ENCODE measurements around the gene PFDN4.

The PFDN4 gene

GRCh38 chr20:54199283-54199682, 8.6 kb upstream of the PFDN4 start:
- Histone ChIP-seq H3K4me1 (no peaks in the 10 kb centered on the region), H3K9ac (no peak overlapping the region), H3K4me3 (no peak overlapping the region), H3K36me3 (no peaks in the 10 kb centered on the region), H3K4me2 (no peak overlapping the region), H4K20me1 (no peaks in the 10 kb centered on the region), H3K9me3 (no peaks in the 10 kb centered on the region), H3K27ac (no peak overlapping the region), H3K27me3 (no peaks in the 10 kb centered on the region)
- TF ChIP-seq Cebpa-rat (IDR thresholded peaks at IDR 0.05): no peak

GRCh38 chr20:54199721-54200176, 8.1 kb upstream of the PFDN4 start:
- H3K4me1 ChIP-seq: no peaks in the 10 kb centered on the region
- no peaks in the 10 kb centered on the region for H3K36me3 ChIP-seq
- no peak overlapping the region for H3K9ac ChIP-seq
- TF ChIP-seq Cebpa-rat (IDR thresholded peaks at IDR 0.05): no peak
- no peak overlapping the region for H3K4me2 ChIP-seq
- H3K4me3 ChIP-seq: no peak overlapping the region
- H3K9me3 ChIP-seq: no peaks in the 10 kb centered on the region
- no peaks in the 10 kb centered on the region for H3K27me3 ChIP-seq
- H4K20me1 ChIP-seq: no peaks in the 10 kb centered on the region
- H3K27ac ChIP-seq: no peak overlapping the region

GRCh38 chr20:54200487-54201267, 7.2 kb upstream of the PFDN4 start:
- Histone ChIP-seq H3K9me3 (no peaks in the 10 kb centered on the region), H3K4me1 (no peaks in the 10 kb centered on the region), H4K20me1 (no peaks in the 10 kb centered on the region), H3K4me3 (no peak overlapping the region), H3K36me3 (no peaks in the 10 kb centered on the region), H3K9ac (no peak overlapping the region), H3K4me2 (no peak overlapping the region), H3K27ac (no peak overlapping the region), H3K27me3 (no peaks in the 10 kb centered on the region)
- no peak for TF ChIP-seq Cebpa-rat (IDR thresholded peaks at IDR 0.05)

- Histone ChIP-seq H3K9me3 (no peaks in the 10 kb centered on the region), H3K4me2 (no peak overlapping the region)
- no peak for TF ChIP-seq Cebpa-rat (IDR thresholded peaks at IDR 0.05)
Observed at GRCh38 chr20:54201268-54201846, 6.5 kb upstream of the PFDN4 start.

GRCh38 chr20:54203281-54203680, 4.6 kb upstream of the PFDN4 start:
- Histone ChIP-seq H4K20me1 (no peaks in the 10 kb centered on the region), H3K4me1 (no peaks in the 10 kb centered on the region), H3K4me3 (no peak overlapping the region), H3K27me3 (no peaks in the 10 kb centered on the region), H3K4me2 (no peak overlapping the region), H3K9me3 (no peaks in the 10 kb centered on the region), H3K9ac (no peak overlapping the region), H3K27ac (no peak overlapping the region), H3K36me3 (no peaks in the 10 kb centered on the region)
- no peak for TF ChIP-seq Cebpa-rat (IDR thresholded peaks at IDR 0.05)

More at GRCh38 chr20:54201268-54201846, 6.5 kb upstream of the PFDN4 start:
- no peaks in the 10 kb centered on the region for H3K27me3 ChIP-seq
- no peaks in the 10 kb centered on the region for H3K36me3 ChIP-seq
- no peaks in the 10 kb centered on the region for H3K4me1 ChIP-seq
- no peak overlapping the region for H3K4me3 ChIP-seq
- H3K27ac ChIP-seq: no peak overlapping the region
- no peaks in the 10 kb centered on the region for H4K20me1 ChIP-seq
- H3K9ac ChIP-seq: no peak overlapping the region

- Histone ChIP-seq H3K4me1 (peaks cover 3% of the 10 kb centered on the region), H4K20me1 (peaks cover 3% of the 10 kb centered on the region; the same call in 1 of the 2 replicates), H3K4me3 (no peak overlapping the region), H3K36me3 (no peaks in the 10 kb centered on the region), H3K9me3 (no peaks in the 10 kb centered on the region), H3K9ac (no peak overlapping the region), H3K27ac (no peak overlapping the region), H3K4me2 (no peak overlapping the region), H3K27me3 (no peaks in the 10 kb centered on the region)
- no peak for TF ChIP-seq Cebpa-rat (IDR thresholded peaks at IDR 0.05)
Observed at GRCh38 chr20:54204063-54204462, 3.8 kb upstream of the PFDN4 start.

GRCh38 chr20:54204481-54204880, 3.4 kb upstream of the PFDN4 start:
- Histone ChIP-seq H3K9ac (no peak overlapping the region), H3K4me3 (no peak overlapping the region), H3K4me2 (no peak overlapping the region), H3K36me3 (no peaks in the 10 kb centered on the region), H4K20me1 (peaks cover 7% of the 10 kb centered on the region), H3K9me3 (no peaks in the 10 kb centered on the region), H3K27ac (no peak overlapping the region), H3K27me3 (no peaks in the 10 kb centered on the region), H3K4me1 (peaks cover 8% of the 10 kb centered on the region)
- TF ChIP-seq Cebpa-rat (IDR thresholded peaks at IDR 0.05): no peak

GRCh38 chr20:54205450-54205849, 2.4 kb upstream of the PFDN4 start:
- H4K20me1 ChIP-seq: peaks cover 17% of the 10 kb centered on the region
- no peaks in the 10 kb centered on the region for H3K27me3 ChIP-seq
- no peak overlapping the region for H3K9ac ChIP-seq
- H3K27ac ChIP-seq: no peak overlapping the region
- no peak for TF ChIP-seq Cebpa-rat (IDR thresholded peaks at IDR 0.05)
- no peak overlapping the region for H3K4me2 ChIP-seq
- H3K36me3 ChIP-seq: 0 out of 2 replicates have a peak, but pooled peaks cover 3% of the 10 kb centered on the region
- H3K4me1 ChIP-seq: peaks cover 15% of the 10 kb centered on the region
- no peaks in the 10 kb centered on the region for H3K9me3 ChIP-seq
- H3K4me3 ChIP-seq: no peak overlapping the region

GRCh38 chr20:54207053-54207742, 689 bp upstream of the PFDN4 start:
- peak overlapping the region; percentile 90; the same call in 1 of the 2 replicates for H3K4me2 ChIP-seq
- H4K20me1 ChIP-seq: peaks cover 29% of the 10 kb centered on the region
- peak overlapping the region; percentile 100; the same call in 1 of the 2 replicates for H3K9ac ChIP-seq
- TF ChIP-seq Cebpa-rat (IDR thresholded peaks at IDR 0.05): no peak
- H3K9me3 ChIP-seq: no peaks in the 10 kb centered on the region
- peaks cover 24% of the 10 kb centered on the region for H3K4me1 ChIP-seq
- peak overlapping the region; percentile 93 for H3K4me3 ChIP-seq
- peak overlapping the region; percentile 100 for H3K27ac ChIP-seq
- no peaks in the 10 kb centered on the region for H3K27me3 ChIP-seq
- H3K36me3 ChIP-seq: peaks cover 20% of the 10 kb centered on the region
